KMS-11 (cell line): ENCODE results near the gene LRRTM4.

ENCODE experiments used
- H2AFZ ChIP-seq: fragments of 200-600 bp; sonication (generic); 2 replicates; pipeline ENCODE4 v1.6.1; 2016; ENCODE audit warnings: antibody characterized with exemption, mixed run types, low read depth
- H3K27ac ChIP-seq: fragments of 200-600 bp; sonication (generic); 2 replicates; pipeline ENCODE4 v1.6.1; 2016; ENCODE audit warnings: mild to moderate bottlenecking, mixed run types
- H3K27me3 ChIP-seq: fragments of 200-600 bp; sonication (generic); 2 replicates; pipeline ENCODE4 v1.6.1; 2017; ENCODE audit warnings: mild to moderate bottlenecking, low read depth, mixed run types, moderate library complexity; ENCODE audit not compliant: insufficient read depth
- H3K36me3 ChIP-seq: fragments of 200-600 bp; sonication (generic); 2 replicates; pipeline ENCODE4 v1.6.1; 2017; ENCODE audit warnings: mild to moderate bottlenecking, mixed run types; ENCODE audit not compliant: insufficient read depth
- H3K4me1 ChIP-seq: fragments of 200-600 bp; sonication (generic); 2 replicates; pipeline ENCODE4 v1.6.1; 2016; ENCODE audit warnings: mild to moderate bottlenecking, low read depth, mixed run types; ENCODE audit not compliant: poor library complexity, severe bottlenecking
- H3K4me2 ChIP-seq: fragments of 200-600 bp; sonication (generic); 2 replicates; pipeline ENCODE4 v1.7.0; 2016; ENCODE audit warnings: mild to moderate bottlenecking, mixed run types
- H3K4me3 ChIP-seq: fragments of 200-600 bp; sonication (generic); IDR thresholded peaks from 2 replicates; pipeline ENCODE4 v1.6.1; 2017; ENCODE audit warnings: low read depth, low read length, mixed read lengths; ENCODE audit not compliant: insufficient read depth
- H3K79me2 ChIP-seq: fragments of 200-600 bp; sonication (generic); 2 replicates; pipeline ENCODE4 v1.6.1; 2016; ENCODE audit warnings: low read depth, mixed run types; ENCODE audit not compliant: insufficient read depth
- H3K9ac ChIP-seq: fragments of 200-600 bp; sonication (generic); 2 replicates; pipeline ENCODE4 v1.6.1; 2016; ENCODE audit warnings: mild to moderate bottlenecking, mixed run types
- H4K20me1 ChIP-seq: fragments of 200-600 bp; sonication (generic); 2 replicates; pipeline ENCODE4 v1.6.1; 2016; ENCODE audit warnings: mild to moderate bottlenecking, mixed run types; ENCODE audit not compliant: insufficient read depth
- TF ChIP-seq, protein P1 (sequence below): fragments of 200-600 bp; sonication (generic); conservative IDR thresholded peaks from 2 replicates; pipeline ENCODE4 v1.6.1; 2017; ENCODE audit warnings: low read depth, mild to moderate bottlenecking, antibody characterized with exemption, low read length, moderate library complexity, mixed read lengths

Gene LRRTM4

DNA sequence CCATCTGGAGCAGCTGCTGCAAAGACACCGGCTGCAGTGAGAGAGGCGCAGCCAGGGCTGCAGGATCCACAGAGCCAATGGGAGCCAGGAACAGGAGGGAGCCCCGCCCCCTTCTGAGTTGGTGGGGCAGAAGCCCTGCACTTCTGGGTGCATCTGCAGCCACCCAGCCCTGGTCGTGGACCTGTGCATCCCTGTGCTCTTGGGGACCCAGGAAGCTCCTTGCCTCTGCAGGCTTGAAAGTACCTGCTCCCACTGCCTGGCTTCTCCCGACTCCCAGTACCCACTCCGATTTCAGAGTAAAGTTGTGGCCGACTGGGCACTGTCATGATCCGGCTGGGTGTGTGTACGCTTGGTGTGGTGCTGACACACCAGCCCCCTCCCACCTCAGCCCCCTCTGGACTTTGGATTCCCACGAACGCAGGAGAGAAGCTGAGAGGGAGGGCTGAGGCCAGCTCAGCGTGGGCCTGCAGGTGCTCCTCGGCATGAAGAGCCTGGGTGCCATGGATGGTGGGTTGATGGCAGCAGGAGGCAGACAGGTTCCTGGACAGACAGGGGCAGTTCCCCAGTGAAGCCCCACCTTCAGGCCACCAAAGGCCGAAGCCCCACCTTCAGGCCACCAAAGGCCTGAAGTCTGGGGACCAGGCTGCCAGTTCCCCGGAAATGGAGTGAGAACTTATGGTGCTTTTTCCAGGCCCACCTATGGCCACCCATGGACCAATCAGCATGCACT is 34.9 kb downstream of the LRRTM4 start:
- TF ChIP-seq, protein P1, sequence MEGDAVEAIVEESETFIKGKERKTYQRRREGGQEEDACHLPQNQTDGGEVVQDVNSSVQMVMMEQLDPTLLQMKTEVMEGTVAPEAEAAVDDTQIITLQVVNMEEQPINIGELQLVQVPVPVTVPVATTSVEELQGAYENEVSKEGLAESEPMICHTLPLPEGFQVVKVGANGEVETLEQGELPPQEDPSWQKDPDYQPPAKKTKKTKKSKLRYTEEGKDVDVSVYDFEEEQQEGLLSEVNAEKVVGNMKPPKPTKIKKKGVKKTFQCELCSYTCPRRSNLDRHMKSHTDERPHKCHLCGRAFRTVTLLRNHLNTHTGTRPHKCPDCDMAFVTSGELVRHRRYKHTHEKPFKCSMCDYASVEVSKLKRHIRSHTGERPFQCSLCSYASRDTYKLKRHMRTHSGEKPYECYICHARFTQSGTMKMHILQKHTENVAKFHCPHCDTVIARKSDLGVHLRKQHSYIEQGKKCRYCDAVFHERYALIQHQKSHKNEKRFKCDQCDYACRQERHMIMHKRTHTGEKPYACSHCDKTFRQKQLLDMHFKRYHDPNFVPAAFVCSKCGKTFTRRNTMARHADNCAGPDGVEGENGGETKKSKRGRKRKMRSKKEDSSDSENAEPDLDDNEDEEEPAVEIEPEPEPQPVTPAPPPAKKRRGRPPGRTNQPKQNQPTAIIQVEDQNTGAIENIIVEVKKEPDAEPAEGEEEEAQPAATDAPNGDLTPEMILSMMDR = no peak

DNA sequence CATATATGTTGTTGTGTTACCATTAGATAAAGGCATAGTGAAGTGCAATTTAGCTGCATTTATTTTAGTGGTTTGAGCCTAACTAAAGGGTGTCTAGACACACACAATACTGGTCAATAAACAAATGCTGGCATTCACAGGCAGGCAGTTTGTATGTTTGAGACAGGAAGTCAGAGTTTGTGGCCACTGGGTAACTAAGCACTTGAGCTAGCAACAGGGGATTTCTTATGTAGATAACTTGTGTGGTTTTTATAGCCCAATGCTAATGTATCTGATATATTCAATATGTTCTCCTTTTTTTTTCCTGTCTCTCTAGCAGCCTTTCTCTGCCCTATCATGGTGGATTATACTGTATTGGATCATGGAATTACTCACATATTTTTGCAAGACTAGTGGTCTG is 38.1 kb downstream of the LRRTM4 start:
- H3K27me3 ChIP-seq = no peaks in the 10 kb centered on the region
- no peaks in the 10 kb centered on the region for H4K20me1 ChIP-seq
- no peak overlapping the region for H3K4me3 ChIP-seq
- no peaks in the 10 kb centered on the region for H3K36me3 ChIP-seq
- H3K9ac ChIP-seq = no peak overlapping the region
- TF ChIP-seq, protein P1 = no peak
- H2AFZ ChIP-seq = no peak overlapping the region
- H3K79me2 ChIP-seq = no peaks in the 10 kb centered on the region
- no peaks in the 10 kb centered on the region for H3K4me1 ChIP-seq
- no peak overlapping the region for H3K27ac ChIP-seq
- no peak overlapping the region for H3K4me2 ChIP-seq

More for the DNA sequence above, 34.9 kb downstream of the LRRTM4 start:
- Histone ChIP-seq H3K4me2 (no peak overlapping the region), H4K20me1 (no peaks in the 10 kb centered on the region), H3K79me2 (no peaks in the 10 kb centered on the region), H3K27me3 (no peaks in the 10 kb centered on the region), H2AFZ (no peak overlapping the region), H3K4me1 (no peaks in the 10 kb centered on the region), H3K4me3 (no peak overlapping the region), H3K36me3 (no peaks in the 10 kb centered on the region), H3K9ac (no peak overlapping the region), H3K27ac (no peak overlapping the region)

DNA sequence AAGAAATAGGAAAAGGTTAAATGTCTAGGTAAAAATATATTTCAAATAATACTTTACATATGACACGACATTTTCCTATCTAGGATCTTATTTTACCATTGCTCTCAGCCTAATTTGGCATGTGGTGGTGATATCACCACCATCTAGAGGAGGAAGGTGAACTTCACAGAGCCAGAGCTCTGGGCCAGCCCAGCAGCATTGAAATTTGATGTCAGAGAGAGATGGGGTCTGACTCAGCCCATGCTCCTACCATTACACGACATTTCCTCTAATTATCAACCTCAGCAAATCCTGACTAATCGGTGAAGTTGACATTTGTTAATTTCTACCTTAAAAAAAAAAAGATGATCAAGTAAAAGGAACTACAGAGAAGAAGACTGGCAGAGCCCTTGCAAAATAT is 42.3 kb downstream of the LRRTM4 start:
- no peak overlapping the region for H3K4me2 ChIP-seq
- TF ChIP-seq, protein P1 = no peak
- H3K27ac ChIP-seq = no peak overlapping the region
- no peaks in the 10 kb centered on the region for H3K4me1 ChIP-seq
- H3K4me3 ChIP-seq = no peak overlapping the region
- H3K9ac ChIP-seq = no peak overlapping the region
- H3K36me3 ChIP-seq = no peaks in the 10 kb centered on the region
- no peaks in the 10 kb centered on the region for H3K27me3 ChIP-seq
- H2AFZ ChIP-seq = no peak overlapping the region
- H4K20me1 ChIP-seq = no peaks in the 10 kb centered on the region
- no peaks in the 10 kb centered on the region for H3K79me2 ChIP-seq

GRCh38 chr2:77479395-77479794 is 42.8 kb downstream of the LRRTM4 start:
- TF ChIP-seq, protein P1 = no peak
- H3K27ac ChIP-seq = no peak overlapping the region
- H3K4me3 ChIP-seq = no peak overlapping the region

More at GRCh38 chr2:77479395-77479794, 42.8 kb downstream of the LRRTM4 start:
- Histone ChIP-seq H3K27me3 (no peaks in the 10 kb centered on the region), H4K20me1 (no peaks in the 10 kb centered on the region), H2AFZ (peak overlapping the region; percentile 16; the same call in 1 of the 2 replicates), H3K4me2 (no peak overlapping the region), H3K36me3 (no peaks in the 10 kb centered on the region), H3K79me2 (no peaks in the 10 kb centered on the region), H3K9ac (no peak overlapping the region), H3K4me1 (no peaks in the 10 kb centered on the region)
